Measurements from ENCODE around the gene UPP1. TPM values are rescaled to one million over a fixed set of nuclear protein-coding genes. Genes with fewer than 3 reads are reported as not detected.

UPP1 gene
- total and polyA plus RNA-seq, 2 of the 4 experiments (the other 2 are of a cell fraction) = 3.9 to 14.5 TPM

DNA sequence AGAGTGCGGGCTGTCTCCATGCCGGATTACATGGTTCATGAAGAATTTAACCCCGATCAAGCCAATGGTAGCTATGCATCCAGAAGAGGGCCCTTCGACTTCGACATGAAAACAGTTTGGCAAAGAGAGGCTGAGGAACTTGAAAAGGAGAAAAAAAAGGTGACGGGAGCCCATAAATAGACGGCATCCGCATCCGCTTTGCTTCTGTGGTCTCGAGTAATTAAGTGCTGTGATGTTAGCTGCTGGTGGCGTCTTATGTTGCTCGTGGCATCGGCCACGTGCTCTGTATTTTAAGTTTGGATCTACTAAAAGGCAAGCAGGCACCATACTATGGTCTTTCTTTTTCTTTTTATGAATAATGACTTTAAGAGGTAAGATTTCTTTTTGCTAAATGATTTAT, 42.6 kb upstream of the UPP1 start:
- no peak overlapping the region for H4K8ac ChIP-seq (ENCODE audit: low read depth in 2 of 2, low read length in 2 of 2)
- H3K4me1 ChIP-seq (ENCODE audit: control insufficient read depth, insufficient read depth, low read length) = no peaks in the 10 kb centered on the region
- H2BK120ac ChIP-seq (ENCODE audit: low read depth, low read length) = no peak overlapping the region
- no peak overlapping the region for H3K27ac ChIP-seq (ENCODE audit: insufficient read depth, low read length)
- ATAC-seq (ENCODE audit: low read depth) (no peak), DNase-seq (no peak)
- dilution Hi-C loops (cut with HindIII; ENCODE audit: low sequenced_read_pairs, unreplicated experiment) = no loop called here
- in situ Hi-C loops (cut with MboI; ENCODE audit: low sequenced_read_pairs) = no loop called here
- no peak overlapping the region for H3K18ac ChIP-seq (ENCODE audit: low read depth, low read length)
- no peak for TF ChIP-seq RAD21 (IDR thresholded peaks at IDR 0.05; ENCODE audit: low read length)
- TF ChIP-seq POLR2A (IDR thresholded peaks at IDR 0.05; ENCODE audit: low read depth, low read length) = no peak
- TF ChIP-seq CHD1 (IDR thresholded peaks at IDR 0.05; ENCODE audit: low read depth, low read length) = no peak
- TF ChIP-seq, protein P1, sequence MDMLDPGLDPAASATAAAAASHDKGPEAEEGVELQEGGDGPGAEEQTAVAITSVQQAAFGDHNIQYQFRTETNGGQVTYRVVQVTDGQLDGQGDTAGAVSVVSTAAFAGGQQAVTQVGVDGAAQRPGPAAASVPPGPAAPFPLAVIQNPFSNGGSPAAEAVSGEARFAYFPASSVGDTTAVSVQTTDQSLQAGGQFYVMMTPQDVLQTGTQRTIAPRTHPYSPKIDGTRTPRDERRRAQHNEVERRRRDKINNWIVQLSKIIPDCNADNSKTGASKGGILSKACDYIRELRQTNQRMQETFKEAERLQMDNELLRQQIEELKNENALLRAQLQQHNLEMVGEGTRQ (IDR thresholded peaks at IDR 0.05; ENCODE audit: low read depth, low read length) = no peak
- no peak overlapping the region for H3K9ac ChIP-seq (ENCODE audit: low read depth, low read length)
- CTCF ChIA-PET = no interaction called here
- no peak overlapping the region for H4K91ac ChIP-seq (ENCODE audit: insufficient read depth, low read depth, low read length)
- H3K27me3 ChIP-seq (ENCODE audit: control insufficient read depth, insufficient read depth, low read length) = peaks cover 2% of the 10 kb centered on the region; the same call in 1 of the 2 replicates
- no peaks in the 10 kb centered on the region for H4K20me1 ChIP-seq (ENCODE audit: insufficient read depth, low read length)
- no peaks in the 10 kb centered on the region for H3K79me1 ChIP-seq (ENCODE audit: low read depth in 1 of 2, low read length in 2 of 2)
- no peaks in the 10 kb centered on the region for H3K36me3 ChIP-seq (ENCODE audit: control insufficient read depth, insufficient read depth, low read length)
- H2AK9ac ChIP-seq (replicated peaks; ENCODE audit: low read depth, low read length, poor library complexity) = no peak overlapping the region
- 57% methylated on average over 6 of the region's 14 CpGs; no CpG with 5 or more reads in 1 of the 2 experiments for WGBS, 2 experiments (ENCODE audit: extremely low coverage in 2 of 2, insufficient read length in 1 of 2)
- no peaks in the 10 kb centered on the region; the same call in 1 of the 2 replicates for H3K9me1 ChIP-seq (ENCODE audit: insufficient read depth, low read length)
- H2BK5ac ChIP-seq (ENCODE audit: low read depth, low read length, poor library complexity, severe bottlenecking) = no peak overlapping the region
- peak overlapping the region; percentile 15 for H2AFZ ChIP-seq (replicated peaks; ENCODE audit: low read length, poor library complexity)
- intact Hi-C loops (cut with micrococcal nuclease) = no loop called here
- no peak overlapping the region for H3K4me2 ChIP-seq (ENCODE audit: low read depth, low read length)
- no TSS peak for BruUV-seq (replicated peaks)
- H3K9me3 ChIP-seq (ENCODE audit: control insufficient read depth, insufficient read depth, low read length) = no peaks in the 10 kb centered on the region
- no peak overlapping the region for H3K14ac ChIP-seq (replicated peaks; ENCODE audit: low read depth, low read length)
- no peak overlapping the region for H3K4me3 ChIP-seq (ENCODE audit: insufficient read depth, low read depth, low read length)
- no peak overlapping the region for H4K5ac ChIP-seq (ENCODE audit: low read depth, low read length)
- H2BK15ac ChIP-seq (ENCODE audit: low read depth, low read length) = no peak overlapping the region
- no peak overlapping the region; the same call in 1 of the 2 replicates for H2AK5ac ChIP-seq (ENCODE audit: low read depth, low read length)
- H3K23ac ChIP-seq (ENCODE audit: low read depth, low read length) = no peak overlapping the region
- POLR2A ChIA-PET (ENCODE audit: unreplicated experiment) = no interaction called here
- H3K4ac ChIP-seq (ENCODE audit: low read depth, low read length) = no peak overlapping the region
- H2BK20ac ChIP-seq (ENCODE audit: low read depth, low read length) = no peak overlapping the region
- no peak overlapping the region for H3K56ac ChIP-seq (ENCODE audit: extremely low read depth, insufficient read depth, low read length)

Data from IMR-90 (cell line).